ENCODE data around the gene SLC24A3.

DNA sequence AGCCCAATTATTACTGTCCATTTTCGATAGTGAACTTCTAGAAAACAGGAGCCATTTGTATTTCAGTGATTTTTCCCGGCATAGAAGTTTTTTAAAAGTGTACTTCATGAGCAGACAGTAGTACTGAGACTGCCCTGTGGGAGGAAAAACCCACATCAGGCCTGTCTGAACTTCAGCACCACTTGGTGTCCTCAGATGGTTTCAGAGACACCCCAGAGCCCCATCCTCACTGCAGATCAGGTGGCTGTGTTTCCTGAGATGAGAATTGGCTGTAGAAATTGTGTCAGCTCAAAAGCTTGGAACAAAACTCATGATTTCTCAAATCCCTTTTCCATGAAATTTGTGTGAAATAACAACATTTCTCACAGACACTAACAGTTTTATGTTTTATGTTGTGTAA is 435.6 kb downstream of the SLC24A3 start:
- TF ChIP-seq EZH2 (IDR thresholded peaks at IDR 0.05; ENCODE audit: low read length) = no peak
- TF ChIP-seq, protein P1, sequence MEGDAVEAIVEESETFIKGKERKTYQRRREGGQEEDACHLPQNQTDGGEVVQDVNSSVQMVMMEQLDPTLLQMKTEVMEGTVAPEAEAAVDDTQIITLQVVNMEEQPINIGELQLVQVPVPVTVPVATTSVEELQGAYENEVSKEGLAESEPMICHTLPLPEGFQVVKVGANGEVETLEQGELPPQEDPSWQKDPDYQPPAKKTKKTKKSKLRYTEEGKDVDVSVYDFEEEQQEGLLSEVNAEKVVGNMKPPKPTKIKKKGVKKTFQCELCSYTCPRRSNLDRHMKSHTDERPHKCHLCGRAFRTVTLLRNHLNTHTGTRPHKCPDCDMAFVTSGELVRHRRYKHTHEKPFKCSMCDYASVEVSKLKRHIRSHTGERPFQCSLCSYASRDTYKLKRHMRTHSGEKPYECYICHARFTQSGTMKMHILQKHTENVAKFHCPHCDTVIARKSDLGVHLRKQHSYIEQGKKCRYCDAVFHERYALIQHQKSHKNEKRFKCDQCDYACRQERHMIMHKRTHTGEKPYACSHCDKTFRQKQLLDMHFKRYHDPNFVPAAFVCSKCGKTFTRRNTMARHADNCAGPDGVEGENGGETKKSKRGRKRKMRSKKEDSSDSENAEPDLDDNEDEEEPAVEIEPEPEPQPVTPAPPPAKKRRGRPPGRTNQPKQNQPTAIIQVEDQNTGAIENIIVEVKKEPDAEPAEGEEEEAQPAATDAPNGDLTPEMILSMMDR (optimal IDR thresholded peaks at IDR 0.05 in 1 of 3, IDR thresholded peaks at IDR 0.05 in 1 of 3, conservative IDR thresholded peaks at IDR 0.05 in 1 of 3; ENCODE audit: extremely low read depth in 1 of 3, insufficient read depth in 2 of 3, low read length in 3 of 3) = no peak
